Endothelial cell of umbilical vein (primary cell): ENCODE data around the gene FGF2. TPM values are rescaled to one million over a fixed set of nuclear protein-coding genes. Genes with fewer than 3 reads are reported as not detected.

ENCODE experiments used
- BruUV-seq: library from RNA; stranded (reverse); fragments of 400-500 nt; replicated peaks from 2 replicates; lab custom pipeline; 2021; lab: Mats Ljungman, UMichigan
- CTCF ChIA-PET: fragments of 300-600, 350-600 bp; sonication (Branson Sonifier 250); formaldehyde crosslinking; loops from one replicate; lab custom pipeline; 2021; ENCODE audit warnings: antibody characterized with exemption, inconsistent platforms; lab: Charles Lee
- POLR2A ChIA-PET: fragments of 300-600, 350-600 bp; sonication (Branson Sonifier 250); formaldehyde crosslinking; loops from one replicate; lab custom pipeline; 2021; ENCODE audit warnings: antibody characterized with exemption, inconsistent platforms; lab: Charles Lee
- DNase-seq: peaks from one replicate; pipeline ENCODE4 v3.0.0-alpha.2; 2011; ENCODE audit warnings: low read depth, low spot score
- FAIRE-seq: peaks from 2 replicates; lab custom pipeline; 2011; peaks lifted over from hg19 to GRCh38; lab: Jason Lieb, UNC
- H2AFZ ChIP-seq: 2 replicates; pipeline ENCODE4 v1.6.0; 2012; ENCODE audit warnings: low read depth, low read length, control low read depth, inconsistent platforms
- H3K27ac ChIP-seq: 2 replicates; pipeline ENCODE4 v1.5.1; 2011; ENCODE audit warnings: low read depth, mild to moderate bottlenecking, control low read depth, low read length, moderate library complexity; ENCODE audit not compliant: insufficient read depth
- H3K27me3 ChIP-seq, 2 experiments: 2 replicates each; pipeline versions ENCODE4 v1.6.0 to v1.6.1; 2011; ENCODE audit warnings: low read length in 2 of 2, mixed read lengths in 1 of 2; ENCODE audit not compliant: control insufficient read depth in 2 of 2, insufficient read depth in 2 of 2
- H3K36me3 ChIP-seq, 2 experiments: 2 replicates in 1 of 2; 3 replicates in 1 of 2; pipeline ENCODE4 v1.5.1; 2011; ENCODE audit warnings: low read length in 2 of 2, mild to moderate bottlenecking in 1 of 2, moderate library complexity in 1 of 2; ENCODE audit not compliant: control insufficient read depth in 2 of 2, insufficient read depth in 2 of 2; ENCODE audit errors: extremely low read depth in 1 of 2
- H3K4me1 ChIP-seq: 3 replicates; pipeline ENCODE4 v1.5.1; 2011; ENCODE audit warnings: mild to moderate bottlenecking, low read length; ENCODE audit not compliant: control insufficient read depth, insufficient read depth; ENCODE audit errors: extremely low read depth
- H3K4me2 ChIP-seq: 2 replicates; pipeline ENCODE4 v1.6.1; 2011; ENCODE audit warnings: low read length, control low read depth, mixed read lengths; ENCODE audit not compliant: insufficient read depth
- H3K4me3 ChIP-seq, 3 experiments: fragments of 200-600 bp in 1 of 3; sonication (generic), shearing (Covaris generic) in 1 of 3; replicated peaks in 1 of 3; 2 replicates each; pipeline ENCODE4 v1.5.1; 2011 to 2016; ENCODE audit warnings: control low read depth in 3 of 3, low read length in 3 of 3, mild to moderate bottlenecking in 2 of 3, inconsistent platforms in 1 of 3, low read depth in 1 of 3, moderate library complexity in 1 of 3; ENCODE audit not compliant: insufficient read depth in 1 of 3
- H3K79me2 ChIP-seq: 2 replicates; pipeline ENCODE4 v1.6.0; 2012; ENCODE audit warnings: low read length, inconsistent platforms; ENCODE audit not compliant: control insufficient read depth, insufficient read depth
- H3K9ac ChIP-seq: replicated peaks from 2 replicates; pipeline ENCODE3; 2011; ENCODE audit warnings: low read length, control low read depth; ENCODE audit not compliant: insufficient read depth; ENCODE audit errors: extremely low read depth
- H3K9me1 ChIP-seq: replicated peaks from 3 replicates; pipeline ENCODE4 v1.6.0; 2011; ENCODE audit warnings: mild to moderate bottlenecking, low read length; ENCODE audit not compliant: control insufficient read depth, insufficient read depth; ENCODE audit errors: extremely low read depth
- H3K9me3 ChIP-seq: replicated peaks from 2 replicates; pipeline ENCODE4 v1.5.1; 2012; ENCODE audit warnings: low read length, inconsistent platforms; ENCODE audit not compliant: control insufficient read depth, insufficient read depth
- H4K20me1 ChIP-seq: replicated peaks from 2 replicates; pipeline ENCODE3; 2011; ENCODE audit warnings: mild to moderate bottlenecking, low read length; ENCODE audit not compliant: control insufficient read depth, insufficient read depth; ENCODE audit errors: extremely low read depth
- EZH2 ChIP-seq: IDR thresholded peaks from 2 replicates; pipeline ENCODE4 v1.6.1; 2012; ENCODE audit warnings: borderline replicate concordance, low read depth, mild to moderate bottlenecking, moderate library complexity, low read length, inconsistent platforms; ENCODE audit not compliant: severe bottlenecking
- FOS ChIP-seq: IDR thresholded peaks from 2 replicates; pipeline ENCODE4 v1.6.1; 2011; ENCODE audit warnings: mild to moderate bottlenecking, low read length, moderate library complexity, borderline replicate concordance; ENCODE audit not compliant: insufficient read depth
- GATA2 ChIP-seq: IDR thresholded peaks from 2 replicates; pipeline ENCODE4 v1.7.0; 2011; ENCODE audit warnings: low read depth, mild to moderate bottlenecking, moderate library complexity, mixed read lengths, low read length; ENCODE audit not compliant: insufficient read length, insufficient read depth
- JUN ChIP-seq: IDR thresholded peaks from 2 replicates; pipeline ENCODE4 v1.6.1; 2011; ENCODE audit warnings: borderline replicate concordance, low read depth; ENCODE audit not compliant: insufficient read length, insufficient read depth
- MAX ChIP-seq: IDR thresholded peaks from 2 replicates; pipeline ENCODE4 v1.6.1; 2011; ENCODE audit not compliant: insufficient read depth, insufficient read length
- MYC ChIP-seq: IDR thresholded peaks from one replicate; pipeline ENCODE4 v1.6.1; 2011; ENCODE audit warnings: mild to moderate bottlenecking, low read depth, low read length
- POLR2A ChIP-seq: IDR thresholded peaks from 2 replicates; pipeline ENCODE4 v1.6.1; 2012; ENCODE audit warnings: low read depth, mild to moderate bottlenecking, control low read depth, low read length
- POLR2AphosphoS5 ChIP-seq: IDR thresholded peaks from 2 replicates; pipeline ENCODE4 v1.6.1; 2012; ENCODE audit warnings: low read depth, mild to moderate bottlenecking, control low read depth, low read length, moderate library complexity; ENCODE audit not compliant: insufficient read depth
- dilution Hi-C: fragments of 300-500 bp; cut with MboI; formaldehyde crosslinking; loops from one replicate; pipeline ENCODE4 v1.15.0; 2019; ENCODE audit warnings: low sequenced_read_pairs; ENCODE audit not compliant: extremely low pct_ligation_motif_present
- intact Hi-C: fragments of 100-400 bp; cut with micrococcal nuclease; formaldehyde crosslinking; loops from one replicate; pipeline ENCODE4 v1.10.0; 2022
- polyA plus RNA-seq, 4 experiments: library from polyadenylated mRNA; depleted of rRNA in 3 of 4; stranded (reverse) in 3 of 4; unstranded in 1 of 4; fragments of >200 nt; gene quantifications; 2 replicates each; pipeline versions ENCODE4 v1.2.1 to v1.2.3, GENCODE V29; 2011 to 2012; ENCODE audit warnings: missing spikeins in 1 of 4
- total RNA-seq: library from RNA; stranded (reverse); gene quantifications from 2 replicates; pipeline ENCODE4 v1.2.3, GENCODE V29; 2021
- TF ChIP-seq, protein P1 (sequence below), 2 donors: IDR thresholded peaks; 1 replicate in 1 of 2; 2 replicates in 1 of 2; pipeline ENCODE4 v1.5.1; 2011; ENCODE audit warnings: low read length in 2 of 2, mild to moderate bottlenecking in 2 of 2, moderate library complexity in 2 of 2, control low read depth in 1 of 2, inconsistent platforms in 1 of 2, low read depth in 1 of 2; ENCODE audit not compliant: insufficient read depth in 1 of 2; ENCODE audit errors: extremely low read depth in 1 of 2

Gene FGF2
- total and polyA plus RNA-seq, 2 donors (not counting 3 experiments of a cell fraction or from before 2014, with no cell fraction given): 4.6 to 23.9 TPM

- H3K9me1 ChIP-seq: no peaks in the 10 kb centered on the region
- intact Hi-C loops (loop anchor here (2.0 to 5.0 kb wide), 4 partner anchors 164 to 971 kb away; partner anchors contain the start of genes BBS12 and TRPC3), dilution Hi-C loops (loop anchor here (25.0 kb wide), 1 partner anchor 161 kb away; no protein-coding TSS in a partner anchor)
- peak overlapping the region; percentile 75 for H3K9ac ChIP-seq
- peak overlapping the region; percentile 88 for H2AFZ ChIP-seq
- TF ChIP-seq GATA2 (no peak), EZH2 (no peak), POLR2AphosphoS5 (no peak), MYC (no peak), FOS (no peak), JUN (no peak), MAX (peak; percentile 43), POLR2A (peak; percentile 41)
- TF ChIP-seq, protein P1, sequence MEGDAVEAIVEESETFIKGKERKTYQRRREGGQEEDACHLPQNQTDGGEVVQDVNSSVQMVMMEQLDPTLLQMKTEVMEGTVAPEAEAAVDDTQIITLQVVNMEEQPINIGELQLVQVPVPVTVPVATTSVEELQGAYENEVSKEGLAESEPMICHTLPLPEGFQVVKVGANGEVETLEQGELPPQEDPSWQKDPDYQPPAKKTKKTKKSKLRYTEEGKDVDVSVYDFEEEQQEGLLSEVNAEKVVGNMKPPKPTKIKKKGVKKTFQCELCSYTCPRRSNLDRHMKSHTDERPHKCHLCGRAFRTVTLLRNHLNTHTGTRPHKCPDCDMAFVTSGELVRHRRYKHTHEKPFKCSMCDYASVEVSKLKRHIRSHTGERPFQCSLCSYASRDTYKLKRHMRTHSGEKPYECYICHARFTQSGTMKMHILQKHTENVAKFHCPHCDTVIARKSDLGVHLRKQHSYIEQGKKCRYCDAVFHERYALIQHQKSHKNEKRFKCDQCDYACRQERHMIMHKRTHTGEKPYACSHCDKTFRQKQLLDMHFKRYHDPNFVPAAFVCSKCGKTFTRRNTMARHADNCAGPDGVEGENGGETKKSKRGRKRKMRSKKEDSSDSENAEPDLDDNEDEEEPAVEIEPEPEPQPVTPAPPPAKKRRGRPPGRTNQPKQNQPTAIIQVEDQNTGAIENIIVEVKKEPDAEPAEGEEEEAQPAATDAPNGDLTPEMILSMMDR (IDR thresholded peaks at IDR 0.05; ENCODE audit: extremely low read depth in 1 of 2, insufficient read depth in 1 of 2, low read depth in 1 of 2, low read length in 2 of 2): no peak
- no peaks in the 10 kb centered on the region for H3K27me3 ChIP-seq
- CTCF ChIA-PET: interaction anchor here (1.0 to 5.0 kb wide), 10 partner anchors 8 to 321 kb away, joined by 3 to 48 read pairs (median 5); partner anchors contain the start of gene BBS12
- POLR2A ChIA-PET: interaction anchor here (0.6 to 1.3 kb wide), 3 partner anchors 65 to 165 kb away, joined by 3 read pairs; no protein-coding TSS in a partner anchor
- peak overlapping the region; percentile 26 for H3K27ac ChIP-seq
- DNase-seq (peak; percentile 92), FAIRE-seq (peak; percentile 85)
- H3K4me3 ChIP-seq: peak overlapping the region; percentile 75 to 90 (median 81)
- no peaks in the 10 kb centered on the region for H4K20me1 ChIP-seq
- no peaks in the 10 kb centered on the region for H3K36me3 ChIP-seq
- no peaks in the 10 kb centered on the region for H3K9me3 ChIP-seq
- peaks cover 18% of the 10 kb centered on the region for H3K4me1 ChIP-seq
- BruUV-seq: TSS peak; percentile 45
- H3K4me2 ChIP-seq: peak overlapping the region; percentile 95
- H3K79me2 ChIP-seq: peaks cover 27% of the 10 kb centered on the region
Measured at GRCh38 chr4:122922877-122923511, 96.4 kb downstream of the FGF2 start.
